H1 (cell line): Measurements from ENCODE around the gene YAP1. TPM values are rescaled to one million over a fixed set of nuclear protein-coding genes. Genes with fewer than 3 reads are reported as not detected.

ENCODE experiments used
- CTCF ChIA-PET: fragments of 300-600 bp; sonication (Branson Sonifier 250); formaldehyde crosslinking; loops from one replicate; lab custom pipeline; 2021; ENCODE audit not compliant: partially characterized antibody; lab: Charles Lee
- POLR2A ChIA-PET: fragments of 300-600 bp; sonication (Branson Sonifier 250); formaldehyde crosslinking; loops from one replicate; lab custom pipeline; 2021; ENCODE audit warnings: inconsistent platforms; ENCODE audit not compliant: partially characterized antibody; lab: Charles Lee
- DNase-seq, 2 experiments: peaks; one replicate each; pipeline versions ENCODE4 v3.0.0 to v3.0.0-alpha.2; 2010 to 2022; ENCODE audit warnings: low spot score in 2 of 2, low read depth in 1 of 2, mixed read lengths in 1 of 2
- FAIRE-seq: peaks from 2 replicates; lab custom pipeline; 2011; peaks lifted over from hg19 to GRCh38; lab: Jason Lieb, UNC
- H2AFZ ChIP-seq: 2 replicates; pipeline ENCODE4 v1.8.1; 2012; ENCODE audit warnings: low read length, inconsistent platforms
- H2AK5ac ChIP-seq: 2 replicates; pipeline ENCODE4 v1.6.1; 2013; ENCODE audit warnings: low read depth, low read length
- H2BK120ac ChIP-seq: replicated peaks from 2 replicates; pipeline ENCODE3; 2013; ENCODE audit warnings: low read depth, low read length, inconsistent platforms
- H2BK12ac ChIP-seq: 2 replicates; pipeline ENCODE4 v1.6.1; 2013; ENCODE audit warnings: low read depth, low read length
- H2BK15ac ChIP-seq: 2 replicates; pipeline ENCODE4 v1.6.1; 2013; ENCODE audit warnings: low read length
- H2BK20ac ChIP-seq: 2 replicates; pipeline ENCODE4 v1.6.1; 2013; ENCODE audit warnings: low read length
- H2BK5ac ChIP-seq: 2 replicates; pipeline ENCODE4 v1.6.1; 2013; ENCODE audit warnings: low read depth, low read length
- H3K14ac ChIP-seq: 2 replicates; pipeline ENCODE4 v1.6.1; 2013; ENCODE audit warnings: inconsistent platforms; ENCODE audit not compliant: insufficient read length
- H3K18ac ChIP-seq: 2 replicates; pipeline ENCODE4 v1.6.1; 2013; ENCODE audit warnings: low read length; ENCODE audit errors: extremely low read depth
- H3K23ac ChIP-seq: 2 replicates; pipeline ENCODE4 v1.6.1; 2013; ENCODE audit warnings: inconsistent platforms; ENCODE audit not compliant: insufficient read length
- H3K23me2 ChIP-seq: 2 replicates; pipeline ENCODE4 v1.6.1; 2013; ENCODE audit warnings: low read depth, low read length
- H3K27ac ChIP-seq: 2 replicates; pipeline ENCODE4 v1.6.1; 2011; ENCODE audit warnings: low read depth, low read length, inconsistent platforms
- H3K27me3 ChIP-seq, 4 experiments: replicated peaks in 1 of 4; 1 replicate in 1 of 4; 2 replicates in 3 of 4; pipeline versions ENCODE4 v1.6.1 to v1.8.1; 2011 to 2013; ENCODE audit warnings: low read length in 3 of 4, mild to moderate bottlenecking in 3 of 4, inconsistent platforms in 2 of 4, mixed read lengths in 2 of 4, moderate library complexity in 1 of 4; ENCODE audit not compliant: control insufficient read depth in 3 of 4, insufficient read depth in 3 of 4; ENCODE audit errors: extremely low read depth in 1 of 4
- H3K36me3 ChIP-seq, 4 experiments: 2 replicates each; pipeline versions ENCODE4 v1.6.1 to v1.8.1; 2011 to 2013; ENCODE audit warnings: mild to moderate bottlenecking in 4 of 4, low read length in 3 of 4, moderate library complexity in 2 of 4, control low read depth in 1 of 4, inconsistent platforms in 1 of 4; ENCODE audit not compliant: insufficient read depth in 4 of 4, control insufficient read depth in 2 of 4
- H3K4ac ChIP-seq: replicated peaks from 2 replicates; pipeline ENCODE3; 2013; ENCODE audit warnings: low read length, low read depth, mixed read lengths, inconsistent platforms; ENCODE audit not compliant: insufficient read length
- H3K4me1 ChIP-seq, 4 experiments: replicated peaks in 1 of 4; 1 replicate in 1 of 4; 2 replicates in 3 of 4; pipeline versions ENCODE4 v1.6.1 to v1.8.1; 2011 to 2013; ENCODE audit warnings: low read length in 3 of 4, inconsistent platforms in 2 of 4, mixed read lengths in 1 of 4; ENCODE audit not compliant: insufficient read depth in 4 of 4, control insufficient read depth in 3 of 4
- H3K4me2 ChIP-seq, 2 experiments: 2 replicates each; pipeline versions ENCODE4 v1.6.1 to v1.8.1; 2011 to 2013; ENCODE audit warnings: low read depth in 2 of 2, low read length in 2 of 2, control low read depth in 1 of 2, inconsistent platforms in 1 of 2, mild to moderate bottlenecking in 1 of 2; ENCODE audit not compliant: insufficient read depth in 1 of 2
- H3K4me3 ChIP-seq, 4 experiments: fragments of 200-600, 300-600 bp in 1 of 4; sonication (generic), shearing (Covaris generic), sonication (Bioruptor Twin) in 1 of 4; 2 replicates each; pipeline versions ENCODE4 v1.5.1 to v1.8.1; 2011 to 2016; ENCODE audit warnings: low read length in 4 of 4, low read depth in 3 of 4, control low read depth in 2 of 4, inconsistent platforms in 2 of 4, mild to moderate bottlenecking in 2 of 4, mixed read lengths in 1 of 4, moderate library complexity in 1 of 4; ENCODE audit not compliant: insufficient read depth in 2 of 4; ENCODE audit errors: extremely low read depth in 1 of 4
- H3K56ac ChIP-seq: replicated peaks from 2 replicates; pipeline ENCODE3; 2013; ENCODE audit warnings: low read depth, mild to moderate bottlenecking, mixed read lengths, low read length, inconsistent platforms; ENCODE audit not compliant: insufficient read length
- H3K79me1 ChIP-seq: 2 replicates; pipeline ENCODE4 v1.6.1; 2013; ENCODE audit warnings: low read depth, low read length, control low read depth
- H3K79me2 ChIP-seq, 2 experiments: 2 replicates each; pipeline versions ENCODE4 v1.6.1 to v1.8.1; 2012 to 2013; ENCODE audit warnings: low read length in 2 of 2, mild to moderate bottlenecking in 2 of 2, inconsistent platforms in 1 of 2; ENCODE audit not compliant: insufficient read depth in 2 of 2, control insufficient read depth in 1 of 2
- H3K9ac ChIP-seq, 4 experiments: replicated peaks in 1 of 4; 1 replicate in 1 of 4; 2 replicates in 3 of 4; pipeline versions ENCODE4 v1.6.1 to v1.8.1; 2011 to 2013; ENCODE audit warnings: low read depth in 3 of 4, low read length in 3 of 4, control low read depth in 2 of 4, mild to moderate bottlenecking in 2 of 4, moderate library complexity in 2 of 4, inconsistent platforms in 1 of 4; ENCODE audit errors: extremely low read depth in 1 of 4
- H3K9me3 ChIP-seq, 2 experiments: 2 replicates each; pipeline versions ENCODE4 v1.6.1 to v1.8.1; 2012 to 2013; ENCODE audit warnings: mild to moderate bottlenecking in 2 of 2, moderate library complexity in 2 of 2, control low read depth in 1 of 2, inconsistent platforms in 1 of 2, low read depth in 1 of 2, low read length in 1 of 2, mixed read lengths in 1 of 2; ENCODE audit not compliant: insufficient read depth in 2 of 2
- H4K20me1 ChIP-seq, 2 experiments: replicated peaks in 1 of 2; 2 replicates each; pipeline versions ENCODE3 to v1.8.1; 2011 to 2013; ENCODE audit warnings: inconsistent platforms in 2 of 2, low read length in 2 of 2, mild to moderate bottlenecking in 1 of 2; ENCODE audit not compliant: insufficient read depth in 2 of 2, control insufficient read depth in 1 of 2
- H4K5ac ChIP-seq: 2 replicates; pipeline ENCODE4 v1.6.1; 2013; ENCODE audit warnings: low read length, low read depth, mixed read lengths, inconsistent platforms; ENCODE audit not compliant: insufficient read length
- H4K8ac ChIP-seq: 2 replicates; pipeline ENCODE4 v1.8.0; 2013; ENCODE audit warnings: mild to moderate bottlenecking, moderate library complexity, low read length, inconsistent platforms; ENCODE audit not compliant: insufficient read depth; ENCODE audit errors: extremely low read depth
- H4K91ac ChIP-seq: replicated peaks from 2 replicates; pipeline ENCODE3; 2013; ENCODE audit warnings: low read length, mixed read lengths, inconsistent platforms; ENCODE audit not compliant: insufficient read length
- BCL11A ChIP-seq, 2 experiments: IDR thresholded peaks; one replicate each; pipeline ENCODE4 v1.6.1; 2011; ENCODE audit warnings: low read depth in 2 of 2, low read length in 2 of 2, mild to moderate bottlenecking in 2 of 2
- GABPA ChIP-seq: IDR thresholded peaks from 2 replicates; pipeline ENCODE4 v1.6.1; 2011; ENCODE audit warnings: mild to moderate bottlenecking, low read length, moderate library complexity, borderline replicate concordance; ENCODE audit not compliant: insufficient read depth
- HDAC6 ChIP-seq: IDR thresholded peaks from one replicate; pipeline ENCODE4 v1.7.1; 2012; ENCODE audit warnings: low read depth, mild to moderate bottlenecking, inconsistent platforms, low read length, moderate library complexity
- SP4 ChIP-seq: IDR thresholded peaks from 2 replicates; pipeline ENCODE4 v1.6.1; 2012; ENCODE audit warnings: low read length, inconsistent platforms
- TEAD4 ChIP-seq: IDR thresholded peaks from 2 replicates; pipeline ENCODE4 v1.6.1; 2012; ENCODE audit warnings: low read depth, low read length, inconsistent platforms, mixed read lengths
- WGBS, 2 experiments: shearing (Covaris generic) in 1 of 2; methylation state at CpG; one replicate each; pipeline versions ENCODE4 v1.1.6 to v1.1.7; 2013 to 2015; ENCODE audit warnings: low lambda C conversion rate in 2 of 2, mixed read lengths in 2 of 2, inconsistent platforms in 1 of 2, low coverage in 1 of 2, missing lambda C conversion rate in 1 of 2; ENCODE audit not compliant: insufficient replicate concordance in 2 of 2, insufficient coverage in 1 of 2, insufficient read length in 1 of 2; ENCODE audit errors: extremely low coverage in 1 of 2, missing lambda C conversion rate in 1 of 2; 5-methylcytosine and 5-hydroxymethylcytosine counted together
- long read RNA-seq, 2 experiments: library from RNA in 1 of 2; library from capped mRNA in 1 of 2; stranded (forward); transcript quantifications; one replicate each; pipeline ENCODE4 v2.0.0, GENCODE V29; 2021; ENCODE audit warnings: inconsistent platforms in 1 of 2
- polyA minus RNA-seq, 3 experiments: library from RNA; depleted of rRNA, polyadenylated mRNA; stranded (reverse); fragments of >200 nt; gene quantifications; 1 replicate in 2 of 3; 2 replicates in 1 of 3; pipeline ENCODE4 v1.2.3, GENCODE V29; 2011
- polyA plus RNA-seq, 7 experiments: library from polyadenylated mRNA; depleted of rRNA in 3 of 7; stranded (reverse) in 5 of 7; unstranded in 2 of 7; fragments of >200 nt in 5 of 7; fragments of 200-250 nt in 2 of 7; gene quantifications; 1 replicate in 5 of 7; 2 replicates in 1 of 7; 4 replicates in 1 of 7; pipeline versions ENCODE4 v1.2.1 to v1.2.3, GENCODE V29; 2011 to 2013; ENCODE audit warnings: missing spikeins in 2 of 7, mixed read lengths in 2 of 7
- total RNA-seq: library from RNA; stranded (reverse); fragmentation: NEBNext Ultra II Directional; extraction: Animal tissue kit (Norgen Biotek cat#: 25700); gene quantifications from 2 replicates; pipeline ENCODE4 v1.2.1, GENCODE V29; 2021
- TF ChIP-seq, protein P1 (sequence below): IDR thresholded peaks from 2 replicates; pipeline ENCODE4 v1.6.1; 2012; ENCODE audit warnings: low read length, inconsistent platforms

Gene YAP1
- total RNA-seq (108 and 111 TPM in 2 replicates), polyA plus RNA-seq (2011; rRNA removed) (62.0 and 95.9 TPM in 2 replicates), polyA minus RNA-seq (2011; rRNA and poly(A)+ RNA removed) (257 and 298 TPM in 2 replicates)
- polyA plus RNA-seq (2011; cell fraction: cytosol; rRNA removed) = 74.3 TPM
- 89.1 TPM for polyA plus RNA-seq (2011; cell fraction: nucleus; rRNA removed)
- 67.4 to 86.0 TPM (median 83.4 TPM) in 4 replicates for polyA plus RNA-seq (2012, experiment 1 of 2)
- 6.5 TPM for polyA plus RNA-seq (2012, experiment 2 of 2)
- polyA plus RNA-seq (2013, experiment 1 of 2) = 49.6 TPM
- 48.7 TPM for polyA plus RNA-seq (2013, experiment 2 of 2)
- polyA minus RNA-seq (2011; cell fraction: cytosol; rRNA and poly(A)+ RNA removed) = 107 TPM
- polyA minus RNA-seq (2011; cell fraction: nucleus; rRNA and poly(A)+ RNA removed) = 147 TPM
- long read RNA-seq, experiment 1, full-length matches to known transcripts = 6 of 73 reads
- long read RNA-seq, experiment 1, partial matches to known transcripts = 11 of 73 reads
- long read RNA-seq, experiment 1, other reads (novel, unspliced or antisense) = 56 of 73 reads
- long read RNA-seq, experiment 2, partial matches to known transcripts = 2 of 43 reads
- long read RNA-seq, experiment 2, other reads (novel, unspliced or antisense) = 40 of 43 reads

DNA sequence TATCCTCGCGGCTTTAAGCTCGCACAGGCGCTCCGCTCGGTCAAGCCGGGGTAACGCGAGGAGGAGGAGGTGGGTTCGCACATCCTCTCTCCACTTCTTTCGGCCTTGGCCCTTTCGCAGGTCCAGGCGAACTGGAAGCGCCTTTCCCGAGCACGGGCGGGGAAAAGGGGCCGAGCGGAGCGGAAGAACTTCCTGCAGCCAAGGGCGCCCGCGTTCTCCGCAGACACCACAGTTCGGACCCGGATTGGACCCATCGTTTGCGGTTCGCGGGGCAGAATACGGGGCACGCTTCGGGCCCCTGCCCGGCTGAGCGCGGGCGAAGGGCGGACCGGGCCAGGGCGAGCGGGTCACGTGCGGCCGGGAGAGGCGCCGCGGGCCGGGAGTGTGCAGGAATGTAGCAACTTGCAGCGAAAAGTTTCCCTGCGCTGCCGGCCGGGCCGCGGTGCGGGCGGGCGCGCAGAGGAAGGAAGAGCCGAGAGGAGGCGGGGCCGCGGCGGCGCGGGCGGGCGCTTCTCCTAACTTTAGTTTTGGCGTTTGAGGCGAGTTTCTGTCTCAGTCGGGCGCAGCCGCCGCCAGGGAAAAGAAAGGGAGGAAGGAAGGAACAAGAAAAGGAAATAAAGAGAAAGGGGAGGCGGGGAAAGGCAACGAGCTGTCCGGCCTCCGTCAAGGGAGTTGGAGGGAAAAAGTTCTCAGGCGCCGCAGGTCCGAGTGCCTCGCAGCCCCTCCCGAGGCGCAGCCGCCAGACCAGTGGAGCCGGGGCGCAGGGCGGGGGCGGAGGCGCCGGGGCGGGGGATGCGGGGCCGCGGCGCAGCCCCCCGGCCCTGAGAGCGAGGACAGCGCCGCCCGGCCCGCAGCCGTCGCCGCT lies at the start of gene YAP1:
TSS of gene YAP1 (plus strand) at position 552 of the 865 bp plus-strand sequence. CDS start 402 bp downstream, outside the sequence.
- no peak within 1 kb of the TSS for H2BK15ac ChIP-seq
- H3K18ac ChIP-seq = peak within 1 kb of the TSS; percentile 88
- H2BK5ac ChIP-seq = peak within 1 kb of the TSS; percentile 94
- peak within 1 kb of the TSS; percentile 73 to 99 (median 84) for H3K4me3 ChIP-seq
- no peak within 1 kb of the TSS for H2BK120ac ChIP-seq
- peaks cover 0 to 32% of the 10 kb centered on the region in 2 experiments; a peak in 3 of 4 replicates for H3K79me2 ChIP-seq
- no peaks in the 10 kb centered on the region for H3K79me1 ChIP-seq
- H2BK20ac ChIP-seq = no peak within 1 kb of the TSS
- H4K8ac ChIP-seq = peak within 1 kb of the TSS; percentile 98
- no peaks in the 10 kb centered on the region for H4K20me1 ChIP-seq
- peak within 1 kb of the TSS; percentile 86 for H4K5ac ChIP-seq
- peak within 1 kb of the TSS; percentile 55; the same call in 1 of the 2 replicates for H2BK12ac ChIP-seq
- H3K56ac ChIP-seq = peak within 1 kb of the TSS; percentile 96
- ChIA-PET CTCF (interaction anchor here (0.7 to 1.0 kb wide), 2 partner anchors 100 to 102 kb away, joined by 3 read pairs; no protein-coding TSS in a partner anchor), POLR2A (interaction anchor here (0.7 to 1.7 kb wide), 20 partner anchors 8 to 195 kb away, joined by 3 to 7 read pairs (median 3); partner anchors contain the start of gene CEP126)
- 1% methylated on average over 58 of the region's 104 CpGs; no CpG with 5 or more reads in 1 of the 2 experiments for WGBS, 2 experiments
- H2AK5ac ChIP-seq = no peak within 1 kb of the TSS
- H3K4me1 ChIP-seq = peaks cover 0 to 11% (median 1%) of the 10 kb centered on the region in 4 experiments; a peak in 3 of 7 replicates
- H3K27ac ChIP-seq = peak within 1 kb of the TSS; percentile 97
- H3K4ac ChIP-seq = peak within 1 kb of the TSS; percentile 69
- peak within 1 kb of the TSS; percentile 90 to 98 (median 96) for H3K9ac ChIP-seq
- no peak within 1 kb of the TSS for H3K23ac ChIP-seq
- no peaks in the 10 kb centered on the region for H3K27me3 ChIP-seq
- H3K14ac ChIP-seq = no peak within 1 kb of the TSS
- H3K9me3 ChIP-seq = no peaks in the 10 kb centered on the region
- peak within 1 kb of the TSS; percentile 74 to 85 for H3K4me2 ChIP-seq
- DNase-seq (peak; percentile 57 to 91), FAIRE-seq (no peak)
- peaks cover 5% of the 10 kb centered on the region for H3K23me2 ChIP-seq
- H3K36me3 ChIP-seq = peaks cover 0 to 7% (median 0%) of the 10 kb centered on the region in 4 experiments; a peak in 1 of 8 replicates
- H2AFZ ChIP-seq = 0 out of 2 replicates have a peak within 1 kb of the TSS, but pooled peaks have one; percentile 1
- peak within 1 kb of the TSS; percentile 93 for H4K91ac ChIP-seq
- TF ChIP-seq BCL11A (IDR thresholded peaks at IDR 0.05; ENCODE audit: low read depth in 2 of 2, low read length in 2 of 2) = no peak
- TF ChIP-seq TEAD4 = peak; percentile 90
- TF ChIP-seq HDAC6 = no peak
- TF ChIP-seq, protein P1, sequence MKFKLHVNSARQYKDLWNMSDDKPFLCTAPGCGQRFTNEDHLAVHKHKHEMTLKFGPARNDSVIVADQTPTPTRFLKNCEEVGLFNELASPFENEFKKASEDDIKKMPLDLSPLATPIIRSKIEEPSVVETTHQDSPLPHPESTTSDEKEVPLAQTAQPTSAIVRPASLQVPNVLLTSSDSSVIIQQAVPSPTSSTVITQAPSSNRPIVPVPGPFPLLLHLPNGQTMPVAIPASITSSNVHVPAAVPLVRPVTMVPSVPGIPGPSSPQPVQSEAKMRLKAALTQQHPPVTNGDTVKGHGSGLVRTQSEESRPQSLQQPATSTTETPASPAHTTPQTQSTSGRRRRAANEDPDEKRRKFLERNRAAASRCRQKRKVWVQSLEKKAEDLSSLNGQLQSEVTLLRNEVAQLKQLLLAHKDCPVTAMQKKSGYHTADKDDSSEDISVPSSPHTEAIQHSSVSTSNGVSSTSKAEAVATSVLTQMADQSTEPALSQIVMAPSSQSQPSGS = peak; percentile 53; the same call in 1 of the 2 replicates
- TF ChIP-seq SP4 = 0 out of 2 replicates have a peak, but pooled peaks have one; percentile 31
- TF ChIP-seq GABPA = no peak
